ENCODE data around the gene PXYLP1.

PXYLP1 gene

DNA sequence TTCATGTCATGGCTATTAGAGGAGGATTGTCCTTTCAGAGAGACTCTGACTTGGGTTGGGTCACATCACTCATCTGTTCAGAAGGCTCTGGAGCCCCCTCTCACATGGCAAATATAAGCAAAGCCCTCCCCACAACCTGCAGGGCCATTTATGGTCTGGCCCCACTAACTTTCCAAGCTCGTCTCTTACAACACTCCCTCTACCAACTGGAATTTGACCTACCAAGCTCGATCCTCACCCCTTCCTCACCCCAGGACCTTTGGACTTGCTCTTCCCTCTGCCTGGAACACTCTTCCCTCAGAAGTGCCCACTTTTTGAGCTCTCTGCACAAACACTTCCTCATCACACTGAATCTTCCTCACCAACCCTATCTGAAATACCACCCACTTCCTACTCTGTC is 14.2 kb upstream of the PXYLP1 start:
- H3K4me3 ChIP-seq (ENCODE audit: low read depth, low read length): no peak overlapping the region
- TF ChIP-seq, protein P1, sequence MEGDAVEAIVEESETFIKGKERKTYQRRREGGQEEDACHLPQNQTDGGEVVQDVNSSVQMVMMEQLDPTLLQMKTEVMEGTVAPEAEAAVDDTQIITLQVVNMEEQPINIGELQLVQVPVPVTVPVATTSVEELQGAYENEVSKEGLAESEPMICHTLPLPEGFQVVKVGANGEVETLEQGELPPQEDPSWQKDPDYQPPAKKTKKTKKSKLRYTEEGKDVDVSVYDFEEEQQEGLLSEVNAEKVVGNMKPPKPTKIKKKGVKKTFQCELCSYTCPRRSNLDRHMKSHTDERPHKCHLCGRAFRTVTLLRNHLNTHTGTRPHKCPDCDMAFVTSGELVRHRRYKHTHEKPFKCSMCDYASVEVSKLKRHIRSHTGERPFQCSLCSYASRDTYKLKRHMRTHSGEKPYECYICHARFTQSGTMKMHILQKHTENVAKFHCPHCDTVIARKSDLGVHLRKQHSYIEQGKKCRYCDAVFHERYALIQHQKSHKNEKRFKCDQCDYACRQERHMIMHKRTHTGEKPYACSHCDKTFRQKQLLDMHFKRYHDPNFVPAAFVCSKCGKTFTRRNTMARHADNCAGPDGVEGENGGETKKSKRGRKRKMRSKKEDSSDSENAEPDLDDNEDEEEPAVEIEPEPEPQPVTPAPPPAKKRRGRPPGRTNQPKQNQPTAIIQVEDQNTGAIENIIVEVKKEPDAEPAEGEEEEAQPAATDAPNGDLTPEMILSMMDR (IDR thresholded peaks at IDR 0.05; ENCODE audit: borderline replicate concordance, insufficient read depth, low read depth, low read length): no peak

DNA sequence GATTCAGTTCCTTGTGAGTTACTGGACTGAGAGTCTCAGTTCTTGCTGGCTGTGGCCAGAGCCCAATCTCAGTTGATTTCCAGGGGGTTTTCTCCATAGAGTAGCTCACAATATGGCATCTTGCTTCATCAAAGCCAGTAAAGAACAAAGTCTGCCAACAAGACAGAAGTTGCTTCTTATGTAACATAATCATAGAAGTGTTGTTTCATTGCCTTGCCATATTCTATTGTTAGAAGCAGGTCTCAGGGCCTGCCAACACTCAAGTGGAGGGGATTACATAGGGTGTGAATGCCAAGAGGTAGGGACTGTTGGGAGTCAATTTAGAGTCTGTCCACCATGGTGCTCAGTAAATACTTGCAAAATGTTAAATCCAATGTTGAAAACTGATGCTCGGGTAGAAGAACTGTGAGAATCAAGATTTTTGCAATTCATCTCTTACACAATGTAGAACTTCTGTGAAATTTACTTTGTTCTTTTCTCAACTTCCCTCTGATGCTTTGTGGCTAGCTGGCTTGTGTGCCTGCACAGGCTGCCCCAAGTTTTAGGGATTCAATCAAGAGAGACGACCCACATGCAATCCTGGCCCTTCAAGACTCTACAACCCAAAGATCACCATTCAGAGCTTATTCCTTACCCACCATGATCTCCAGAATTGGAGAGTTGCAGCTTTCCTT is 13.3 kb upstream of the PXYLP1 start:
- H3K4me3 ChIP-seq (ENCODE audit: low read depth, low read length): no peak overlapping the region
- TF ChIP-seq, protein P1 (IDR thresholded peaks at IDR 0.05; ENCODE audit: borderline replicate concordance, insufficient read depth, low read depth, low read length): no peak

DNA sequence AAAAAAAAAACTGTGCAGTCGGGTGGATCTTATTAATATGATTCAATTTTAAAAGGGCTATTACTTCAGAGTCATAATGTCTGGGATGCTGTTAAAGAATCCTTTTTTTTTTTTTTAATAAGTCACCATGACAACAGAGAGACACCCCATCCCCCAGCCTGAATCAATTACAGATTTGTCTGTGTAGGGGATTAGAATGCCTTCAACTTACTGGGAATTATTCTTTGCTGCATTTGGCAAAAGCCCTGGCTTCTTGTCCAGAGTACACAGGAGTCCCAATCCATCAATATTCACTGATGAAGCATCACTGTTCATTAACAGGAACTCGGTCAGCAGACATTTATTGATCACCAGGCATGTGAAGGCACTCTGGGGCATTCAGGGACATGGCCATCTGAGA is 12.7 kb upstream of the PXYLP1 start:
- TF ChIP-seq, protein P1 (IDR thresholded peaks at IDR 0.05; ENCODE audit: borderline replicate concordance, insufficient read depth, low read depth, low read length): no peak
- H3K4me3 ChIP-seq (ENCODE audit: low read depth, low read length): no peak overlapping the region

DNA sequence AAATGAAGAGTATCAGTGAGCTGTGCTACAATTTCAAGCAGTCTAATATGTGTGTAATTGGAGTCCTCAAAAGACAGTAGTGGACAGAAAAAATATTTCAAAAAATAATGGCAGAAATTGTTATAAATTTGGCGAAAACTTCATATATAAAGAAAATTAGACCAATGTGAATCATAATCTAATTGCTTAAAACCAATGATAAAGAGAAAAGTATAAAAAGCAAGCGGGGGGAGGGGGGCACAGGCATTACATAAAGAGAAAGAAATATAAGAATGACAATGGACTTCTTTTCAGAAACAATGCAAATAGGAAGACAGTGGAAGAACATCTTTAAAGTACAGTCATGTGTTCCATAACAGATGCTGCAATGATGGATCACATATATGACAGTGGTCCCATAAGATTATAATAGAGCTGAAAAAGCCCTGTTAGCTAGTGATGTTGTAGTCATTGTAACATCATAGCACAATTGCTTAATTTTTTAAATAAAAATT is 7.9 kb upstream of the PXYLP1 start:
- TF ChIP-seq, protein P1 (IDR thresholded peaks at IDR 0.05; ENCODE audit: borderline replicate concordance, insufficient read depth, low read depth, low read length): no peak
- no peak overlapping the region for H3K4me3 ChIP-seq (ENCODE audit: low read depth, low read length)

DNA sequence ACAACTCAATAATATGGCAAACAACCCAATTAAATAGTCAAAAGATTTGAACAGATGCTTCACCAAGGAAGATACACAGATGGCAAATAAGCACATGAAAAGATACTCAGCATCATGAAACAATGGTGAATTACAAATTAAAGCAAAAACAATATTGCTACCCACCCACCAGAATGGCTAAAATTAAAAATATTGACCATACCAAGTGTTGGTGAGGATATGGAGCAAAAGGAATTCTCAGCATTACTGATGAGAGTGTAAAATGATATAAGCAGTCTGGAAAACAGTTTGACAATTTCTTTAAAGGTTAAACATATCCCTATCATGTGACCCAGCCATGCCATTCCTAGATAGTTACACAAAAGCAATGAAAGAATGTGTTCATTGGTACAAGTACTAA is 5.7 kb upstream of the PXYLP1 start:
- H3K4me3 ChIP-seq (ENCODE audit: low read depth, low read length): no peak overlapping the region
- TF ChIP-seq, protein P1 (IDR thresholded peaks at IDR 0.05; ENCODE audit: borderline replicate concordance, insufficient read depth, low read depth, low read length): no peak

DNA sequence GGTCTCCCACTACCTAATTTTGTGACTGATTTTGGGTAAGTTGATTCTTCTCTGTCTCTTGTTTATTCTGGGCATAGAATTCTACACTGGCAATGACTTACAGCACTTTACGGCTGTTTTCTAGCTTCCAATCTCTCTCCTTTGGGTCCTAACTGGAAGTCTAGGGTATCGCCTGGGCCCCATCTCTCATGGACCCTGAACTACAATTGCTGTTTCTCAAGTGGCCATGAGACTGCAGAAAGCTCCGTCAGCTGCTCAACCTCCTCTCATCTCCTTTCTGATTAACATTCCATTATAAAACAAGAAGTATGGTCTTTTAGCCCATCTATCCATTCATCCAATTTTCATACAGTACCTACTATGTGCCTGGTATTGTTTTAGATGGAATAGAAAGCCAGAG is 4.4 kb upstream of the PXYLP1 start:
- TF ChIP-seq, protein P1 (IDR thresholded peaks at IDR 0.05; ENCODE audit: borderline replicate concordance, insufficient read depth, low read depth, low read length): no peak
- H3K4me3 ChIP-seq (ENCODE audit: low read depth, low read length): no peak overlapping the region

DNA sequence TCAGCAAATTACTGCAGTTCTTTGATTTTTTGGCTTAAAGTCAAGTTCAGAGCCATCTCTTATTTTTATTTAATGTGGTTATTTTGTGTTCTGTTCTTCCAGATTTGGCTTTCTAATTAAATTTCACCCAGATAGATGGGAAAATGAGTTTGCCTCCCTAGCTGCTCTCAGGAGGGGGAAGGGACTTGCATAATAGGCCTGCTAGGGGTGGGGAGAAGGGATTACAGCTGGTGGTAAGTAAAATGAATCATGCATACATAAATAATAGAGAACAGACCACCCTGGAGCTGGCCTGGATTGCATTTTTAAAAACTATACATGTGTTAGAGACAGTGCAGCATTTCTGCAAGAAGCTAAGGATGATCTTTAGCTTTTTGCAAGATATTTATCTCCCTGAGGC is 3.9 kb upstream of the PXYLP1 start:
- TF ChIP-seq, protein P1 (IDR thresholded peaks at IDR 0.05; ENCODE audit: borderline replicate concordance, insufficient read depth, low read depth, low read length): no peak
- no peak overlapping the region for H3K4me3 ChIP-seq (ENCODE audit: low read depth, low read length)
